Measurements from ENCODE around the gene BOC.

DNA sequence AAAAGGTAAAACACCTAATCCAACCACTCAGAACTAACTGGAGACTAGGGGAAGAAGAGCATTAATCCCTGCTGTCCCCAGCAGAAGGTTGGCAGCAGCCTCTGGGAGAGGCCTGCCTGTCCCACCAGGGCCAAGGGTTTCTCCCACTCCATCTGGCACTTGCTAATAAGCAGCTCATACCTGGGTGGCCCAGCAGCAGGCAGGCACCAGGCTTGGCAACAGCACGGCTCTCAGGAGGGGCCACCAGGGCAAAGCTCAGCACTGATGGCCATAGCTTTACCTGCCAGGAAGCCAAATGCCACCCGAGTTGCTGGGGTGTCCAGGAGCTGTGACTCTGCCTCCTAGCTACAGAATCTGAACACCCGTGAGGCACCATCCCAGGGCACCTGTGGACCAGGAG is 58.3 kb downstream of the BOC start:
- TF ChIP-seq POLR2A (IDR thresholded peaks at IDR 0.05; ENCODE audit: low read depth, low read length): no peak
- no peak for TF ChIP-seq POLR2AphosphoS5 (IDR thresholded peaks at IDR 0.05; ENCODE audit: low read depth, low read length)
- TF ChIP-seq TAF1 (IDR thresholded peaks at IDR 0.05; ENCODE audit: borderline replicate concordance, low read depth, low read length): no peak
